Liver (tissue), 9 donors: Measurements from ENCODE around the gene HILPDA. TPM values are rescaled to one million over a fixed set of nuclear protein-coding genes. Genes with fewer than 3 reads are reported as not detected.

ENCODE experiments used
- DNase-seq: peaks from one replicate; pipeline ENCODE4 v3.0.0-alpha.2; 2017; ENCODE audit warnings: low spot score
- H3K27ac ChIP-seq, 2 donors: one replicate each; pipeline ENCODE4 v1.7.0; 2013; ENCODE audit warnings: inconsistent platforms in 2 of 2, low read length in 2 of 2, control low read depth in 1 of 2, low read depth in 1 of 2, mild to moderate bottlenecking in 1 of 2
- H3K27me3 ChIP-seq, 4 donors: one replicate each; pipeline versions ENCODE4 v1.6.1 to v1.7.0; 2013; ENCODE audit warnings: low read length in 3 of 4, inconsistent platforms in 1 of 4, mild to moderate bottlenecking in 1 of 4, moderate library complexity in 1 of 4; ENCODE audit not compliant: control insufficient read depth in 4 of 4, insufficient read depth in 4 of 4
- H3K36me3 ChIP-seq, 4 donors: one replicate each; pipeline versions ENCODE4 v1.6.1 to v1.7.0; 2013; ENCODE audit warnings: low read length in 3 of 4, mild to moderate bottlenecking in 3 of 4, low read depth in 1 of 4, moderate library complexity in 1 of 4; ENCODE audit not compliant: control insufficient read depth in 4 of 4, insufficient read depth in 3 of 4
- H3K4me1 ChIP-seq, 4 donors: one replicate each; pipeline versions ENCODE4 v1.6.1 to v1.7.0; 2013; ENCODE audit warnings: low read length in 3 of 4, mild to moderate bottlenecking in 3 of 4, moderate library complexity in 1 of 4; ENCODE audit not compliant: control insufficient read depth in 4 of 4, insufficient read depth in 4 of 4
- H3K4me3 ChIP-seq, 3 donors: one replicate each; pipeline versions ENCODE4 v1.6.1 to v1.7.0; 2013; ENCODE audit warnings: low read length in 3 of 3, control low read depth in 1 of 3, low read depth in 1 of 3, mild to moderate bottlenecking in 1 of 3
- H3K9ac ChIP-seq, 2 donors: one replicate each; pipeline ENCODE4 v1.7.0; 2013; ENCODE audit warnings: low read length in 2 of 2, mild to moderate bottlenecking in 2 of 2, moderate library complexity in 2 of 2, control low read depth in 1 of 2, low read depth in 1 of 2
- H3K9me3 ChIP-seq, 4 donors: one replicate each; pipeline versions ENCODE4 v1.6.1 to v1.7.0; 2013; ENCODE audit warnings: low read length in 3 of 4; ENCODE audit not compliant: control insufficient read depth in 4 of 4
- ATF3 ChIP-seq: IDR thresholded peaks from 2 replicates; pipeline ENCODE4 v1.6.1; 2016; ENCODE audit warnings: antibody characterized with exemption
- EGR1 ChIP-seq, 2 donors: IDR thresholded peaks; 2 replicates each; pipeline ENCODE4 v1.6.1; 2016 to 2018; ENCODE audit warnings: antibody characterized with exemption in 2 of 2, low read depth in 2 of 2
- FOXA1 ChIP-seq: IDR thresholded peaks from 2 replicates; pipeline ENCODE4 v1.6.1; 2016; ENCODE audit warnings: antibody characterized with exemption
- FOXA2 ChIP-seq: IDR thresholded peaks from 2 replicates; pipeline ENCODE4 v1.6.1; 2016; ENCODE audit warnings: antibody characterized with exemption
- GABPA ChIP-seq, 2 donors: IDR thresholded peaks in 1 of 2; conservative IDR thresholded peaks in 1 of 2; 2 replicates each; pipeline ENCODE4 v1.6.1; 2016; ENCODE audit warnings: antibody characterized with exemption in 2 of 2, mild to moderate bottlenecking in 1 of 2, moderate library complexity in 1 of 2
- HNF4A ChIP-seq, 2 donors: conservative IDR thresholded peaks; 2 replicates each; pipeline ENCODE4 v1.6.1; 2016; ENCODE audit warnings: antibody characterized with exemption in 2 of 2, mild to moderate bottlenecking in 2 of 2
- HNF4G ChIP-seq: IDR thresholded peaks from 2 replicates; pipeline ENCODE4 v1.6.1; 2016; ENCODE audit warnings: antibody characterized with exemption
- MAX ChIP-seq: IDR thresholded peaks from 2 replicates; pipeline ENCODE4 v1.6.1; 2016; ENCODE audit warnings: antibody characterized with exemption
- RAD21 ChIP-seq, 2 donors: IDR thresholded peaks; 2 replicates each; pipeline ENCODE4 v1.6.1; 2016; ENCODE audit warnings: antibody characterized with exemption in 2 of 2, mild to moderate bottlenecking in 2 of 2
- RXRA ChIP-seq, 2 donors: IDR thresholded peaks; 2 replicates each; pipeline ENCODE4 v1.6.1; 2017 to 2018; ENCODE audit warnings: antibody characterized with exemption in 2 of 2, mild to moderate bottlenecking in 1 of 2
- TAF1 ChIP-seq: conservative IDR thresholded peaks from 2 replicates; pipeline ENCODE4 v1.6.1; 2016; ENCODE audit warnings: antibody characterized with exemption, mild to moderate bottlenecking
- YY1 ChIP-seq: IDR thresholded peaks from 2 replicates; pipeline ENCODE4 v1.6.1; 2016; ENCODE audit warnings: antibody characterized with exemption, mild to moderate bottlenecking
- WGBS: extraction: QIAGEN DNeasy Blood & Tissue Kit; methylation state at CpG from one replicate; pipeline ENCODE4 v1.1.7; 2013; 5-methylcytosine and 5-hydroxymethylcytosine counted together
- polyA plus RNA-seq, 2 donors: library from polyadenylated mRNA; stranded (reverse) in 1 of 2; unstranded in 1 of 2; fragments of 200-250 nt in 1 of 2; fragments of >200 nt in 1 of 2; fragmentation: Nextera tagmentation in 1 of 2; extraction: Ambion mirVana in 1 of 2; gene quantifications; one replicate each; pipeline versions ENCODE4 v1.2.1 to v1.2.3, GENCODE V29; 2013 to 2015
- total RNA-seq, 2 donors: library from RNA; depleted of rRNA; stranded (reverse); fragments of >200 nt; gene quantifications; one replicate each; pipeline ENCODE4 v1.2.3, GENCODE V29; 2014
- TF ChIP-seq, protein P1 (sequence below): fragments of 150-350 bp; IDR thresholded peaks from 2 replicates; pipeline ENCODE4 v1.5.1; 2017; ENCODE audit warnings: improper control_type of control experiment, low read depth, low read length; ENCODE audit not compliant: missing input control
- TF ChIP-seq, protein P2 (sequence below): IDR thresholded peaks from 2 replicates; pipeline ENCODE4 v1.6.1; 2016; ENCODE audit warnings: antibody characterized with exemption
- donor health status: healthy.
- donor health status: healthy.
- donor health status: healthy.
- donor health status: healthy.
- donor health status: healthy.

The HILPDA gene
- total and polyA plus RNA-seq, 4 donors, result 3.9 to 5.6 (median 5.2) TPM

- H3K36me3 ChIP-seq, result no peaks in the 10 kb centered on the region
- TF ChIP-seq RXRA (IDR thresholded peaks at IDR 0.05) (no peak), HNF4A (conservative IDR thresholded peaks at IDR 0.05) (no peak), HNF4G (no peak), TAF1 (no peak), MAX (no peak), ATF3 (no peak)
- TF ChIP-seq, protein P1, sequence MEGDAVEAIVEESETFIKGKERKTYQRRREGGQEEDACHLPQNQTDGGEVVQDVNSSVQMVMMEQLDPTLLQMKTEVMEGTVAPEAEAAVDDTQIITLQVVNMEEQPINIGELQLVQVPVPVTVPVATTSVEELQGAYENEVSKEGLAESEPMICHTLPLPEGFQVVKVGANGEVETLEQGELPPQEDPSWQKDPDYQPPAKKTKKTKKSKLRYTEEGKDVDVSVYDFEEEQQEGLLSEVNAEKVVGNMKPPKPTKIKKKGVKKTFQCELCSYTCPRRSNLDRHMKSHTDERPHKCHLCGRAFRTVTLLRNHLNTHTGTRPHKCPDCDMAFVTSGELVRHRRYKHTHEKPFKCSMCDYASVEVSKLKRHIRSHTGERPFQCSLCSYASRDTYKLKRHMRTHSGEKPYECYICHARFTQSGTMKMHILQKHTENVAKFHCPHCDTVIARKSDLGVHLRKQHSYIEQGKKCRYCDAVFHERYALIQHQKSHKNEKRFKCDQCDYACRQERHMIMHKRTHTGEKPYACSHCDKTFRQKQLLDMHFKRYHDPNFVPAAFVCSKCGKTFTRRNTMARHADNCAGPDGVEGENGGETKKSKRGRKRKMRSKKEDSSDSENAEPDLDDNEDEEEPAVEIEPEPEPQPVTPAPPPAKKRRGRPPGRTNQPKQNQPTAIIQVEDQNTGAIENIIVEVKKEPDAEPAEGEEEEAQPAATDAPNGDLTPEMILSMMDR, result no peak
- peaks cover 0 to 18% (median 9%) of the 10 kb centered on the region in 4 donors for H3K4me1 ChIP-seq
- 63% methylated on average over 11 of the region's 11 CpGs for WGBS
- no peak overlapping the region for H3K4me3 ChIP-seq
- H3K27ac ChIP-seq, result peak overlapping the region; percentile 27 to 63
- no peak for DNase-seq
- no peaks in the 10 kb centered on the region for H3K27me3 ChIP-seq
- no peak overlapping the region for H3K9ac ChIP-seq
- no peaks in the 10 kb centered on the region for H3K9me3 ChIP-seq
Measured at GRCh38 chr7:128407751-128408708, 47.6 kb upstream of the HILPDA start.

- peaks cover 0 to 18% (median 9%) of the 10 kb centered on the region in 4 donors for H3K4me1 ChIP-seq
- no peak for DNase-seq
- H3K9me3 ChIP-seq, result no peaks in the 10 kb centered on the region
- WGBS, result 26% methylated on average over 25 of the region's 25 CpGs
- no peaks in the 10 kb centered on the region for H3K27me3 ChIP-seq
- no peaks in the 10 kb centered on the region for H3K36me3 ChIP-seq
- H3K27ac ChIP-seq, result peak overlapping the region; percentile 63 to 66
- H3K4me3 ChIP-seq, result peak overlapping the region; percentile 44 to 68 (median 67)
- peak overlapping the region in 1 of 2 donors; percentile 47 for H3K9ac ChIP-seq
- TF ChIP-seq FOXA2 (no peak), YY1 (no peak), FOXA1 (no peak), HNF4A (conservative IDR thresholded peaks at IDR 0.05) (no peak), RAD21 (IDR thresholded peaks at IDR 0.05) (no peak), GABPA (IDR thresholded peaks at IDR 0.05 in 1 of 2, conservative IDR thresholded peaks at IDR 0.05 in 1 of 2) (no peak), ATF3 (no peak), TAF1 (no peak), EGR1 (IDR thresholded peaks at IDR 0.05; ENCODE audit: low read depth in 2 of 2) (no peak)
- TF ChIP-seq, protein P2, sequence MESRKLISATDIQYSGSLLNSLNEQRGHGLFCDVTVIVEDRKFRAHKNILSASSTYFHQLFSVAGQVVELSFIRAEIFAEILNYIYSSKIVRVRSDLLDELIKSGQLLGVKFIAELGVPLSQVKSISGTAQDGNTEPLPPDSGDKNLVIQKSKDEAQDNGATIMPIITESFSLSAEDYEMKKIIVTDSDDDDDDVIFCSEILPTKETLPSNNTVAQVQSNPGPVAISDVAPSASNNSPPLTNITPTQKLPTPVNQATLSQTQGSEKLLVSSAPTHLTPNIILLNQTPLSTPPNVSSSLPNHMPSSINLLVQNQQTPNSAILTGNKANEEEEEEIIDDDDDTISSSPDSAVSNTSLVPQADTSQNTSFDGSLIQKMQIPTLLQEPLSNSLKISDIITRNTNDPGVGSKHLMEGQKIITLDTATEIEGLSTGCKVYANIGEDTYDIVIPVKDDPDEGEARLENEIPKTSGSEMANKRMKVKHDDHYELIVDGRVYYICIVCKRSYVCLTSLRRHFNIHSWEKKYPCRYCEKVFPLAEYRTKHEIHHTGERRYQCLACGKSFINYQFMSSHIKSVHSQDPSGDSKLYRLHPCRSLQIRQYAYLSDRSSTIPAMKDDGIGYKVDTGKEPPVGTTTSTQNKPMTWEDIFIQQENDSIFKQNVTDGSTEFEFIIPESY, result no peak
- TF ChIP-seq, protein P1, result no peak
Measured at GRCh38 chr7:128408709-128409595, 46.7 kb upstream of the HILPDA start.
